K562 (cell line): ENCODE results near the gene HOXB6. TPM values are rescaled to one million over a fixed set of nuclear protein-coding genes. Genes with fewer than 3 reads are reported as not detected.
A peak's percentile ranks its signal among the peaks of the same experiment; 100 is the strongest.

ENCODE experiments used
- ATAC-seq: fragments of 200-7000 bp; cut with Tn5 transposase; 3 replicates; pipeline ENCODE4 v1.9.1; 2020; ENCODE audit warnings: moderate library complexity
- BruUV-seq: library from RNA; stranded (reverse); fragments of 400-500 nt; replicated peaks from 2 replicates; lab custom pipeline; 2021; lab: Mats Ljungman, UMichigan
- CTCF ChIA-PET: fragments of 300-600 bp; formaldehyde crosslinking; extraction: SDS; loops from one replicate; lab custom pipeline; 2021; ENCODE audit warnings: low intra/inter-chr PET ratio; lab: Yijun Ruan, JAX
- POLR2A ChIA-PET: fragments of 300-600, 350-650 bp; sonication (Branson Sonifier 250); formaldehyde crosslinking; extraction: SDS; loops from one replicate; lab custom pipeline; 2021; ENCODE audit warnings: antibody characterized with exemption, inconsistent platforms; lab: Yijun Ruan, JAX
- DNase-seq, 4 experiments: peaks; one replicate each; pipeline versions ENCODE4 v3.0.0 to v3.0.0-alpha.2; 2011 to 2018; ENCODE audit warnings: low spot score in 3 of 4, mixed read lengths in 3 of 4; ENCODE audit errors: extremely low read depth in 1 of 4
- FAIRE-seq: peaks from 2 replicates; lab custom pipeline; 2011; peaks lifted over from hg19 to GRCh38; lab: Jason Lieb, UNC
- H2AFZ ChIP-seq: 2 replicates; pipeline ENCODE4 v1.6.0; 2011; ENCODE audit warnings: low read depth, low read length, control low read depth, inconsistent platforms
- H3K27ac ChIP-seq: fragments of 200-600 bp; 3 replicates; pipeline ENCODE4 v1.8.0; 2011; ENCODE audit warnings: low read depth, mild to moderate bottlenecking, control low read depth, inconsistent platforms, low read length, moderate library complexity, mixed read lengths; ENCODE audit errors: extremely low read depth
- H3K27me3 ChIP-seq, 2 experiments: fragments of 300-600 bp in 1 of 2; 2 replicates in 1 of 2; 3 replicates in 1 of 2; pipeline versions ENCODE4 v1.6.0 to v1.8.0; 2011; ENCODE audit warnings: inconsistent platforms in 2 of 2, low read length in 2 of 2, mild to moderate bottlenecking in 1 of 2, mixed read lengths in 1 of 2, moderate library complexity in 1 of 2; ENCODE audit not compliant: control insufficient read depth in 2 of 2, insufficient read depth in 2 of 2
- H3K36me3 ChIP-seq: fragments of 300-600 bp; 3 replicates; pipeline ENCODE4 v1.8.0; 2011; ENCODE audit warnings: mild to moderate bottlenecking, low read length, inconsistent platforms; ENCODE audit not compliant: control insufficient read depth, insufficient read depth
- H3K4me1 ChIP-seq, 2 experiments: fragments of 200-600 bp in 1 of 2; replicated peaks in 1 of 2; 2 replicates in 1 of 2; 3 replicates in 1 of 2; pipeline versions ENCODE4 v1.5.1 to v1.8.0; 2011; ENCODE audit warnings: inconsistent platforms in 2 of 2, low read length in 2 of 2, mild to moderate bottlenecking in 1 of 2, mixed read lengths in 1 of 2, moderate library complexity in 1 of 2; ENCODE audit not compliant: control insufficient read depth in 2 of 2, insufficient read depth in 2 of 2
- H3K4me2 ChIP-seq: 2 replicates; pipeline ENCODE4 v1.6.1; 2011; ENCODE audit warnings: low read length, control low read depth, inconsistent platforms, mixed read lengths; ENCODE audit not compliant: insufficient read depth
- H3K4me3 ChIP-seq: fragments of 200-600 bp; sonication (generic), shearing (Covaris generic); 2 replicates; pipeline ENCODE4 v1.5.1; 2016; ENCODE audit warnings: control low read depth, inconsistent platforms
- H3K79me2 ChIP-seq: fragments of 200-600 bp; 3 replicates; pipeline ENCODE4 v1.8.0; 2011; ENCODE audit warnings: low read length, inconsistent platforms; ENCODE audit not compliant: control insufficient read depth, insufficient read depth
- H3K9ac ChIP-seq, 2 experiments: 2 replicates each; pipeline versions ENCODE4 v1.6.0 to v1.6.1; 2011; ENCODE audit warnings: low read depth in 2 of 2, low read length in 2 of 2, control low read depth in 1 of 2, inconsistent platforms in 1 of 2, mild to moderate bottlenecking in 1 of 2, mixed read lengths in 1 of 2; ENCODE audit not compliant: insufficient read depth in 1 of 2
- H3K9me1 ChIP-seq: one replicate; pipeline ENCODE4 v1.6.0; 2011; ENCODE audit warnings: inconsistent platforms, mild to moderate bottlenecking, low read length, moderate library complexity; ENCODE audit not compliant: control insufficient read depth, insufficient read depth
- H3K9me3 ChIP-seq: replicated peaks from 2 replicates; pipeline ENCODE4 v1.5.1; 2011; ENCODE audit warnings: low read depth, low read length, inconsistent platforms; ENCODE audit not compliant: control insufficient read depth, insufficient read depth
- H4K20me1 ChIP-seq: replicated peaks from 2 replicates; pipeline ENCODE4 v1.6.1; 2011; ENCODE audit warnings: low read length, inconsistent platforms, mixed read lengths; ENCODE audit not compliant: control insufficient read depth, insufficient read depth
- DEAF1 ChIP-seq: fragments of 450-650 bp; formaldehyde crosslinking; IDR thresholded peaks from 2 replicates; pipeline ENCODE4 v1.4.0; 2020; ENCODE audit warnings: mild to moderate bottlenecking, moderate library complexity
- E2F4 ChIP-seq: sonication (generic); formaldehyde crosslinking; IDR thresholded peaks from 2 replicates; pipeline ENCODE4 v1.8.0; 2022; ENCODE audit warnings: mild to moderate bottlenecking, low read depth, missing genetic modification reagents
- ELK3 ChIP-seq: fragments of 450-650 bp; formaldehyde crosslinking; IDR thresholded peaks from 2 replicates; pipeline ENCODE4 v1.4.0; 2020; ENCODE audit warnings: mild to moderate bottlenecking
- HNRNPLL ChIP-seq: fragments of 200-400 bp; formaldehyde crosslinking; IDR thresholded peaks from 2 replicates; pipeline ENCODE4 v1.6.1; 2017; ENCODE audit warnings: low read length, low read depth, mild to moderate bottlenecking; ENCODE audit not compliant: poor library complexity, severe bottlenecking
- TCF15 ChIP-seq: fragments of 250-450 bp; sonication (Bioruptor Pico); IDR thresholded peaks from 2 replicates; pipeline ENCODE4 v1.8.0; 2022; ENCODE audit warnings: moderate library complexity, mild to moderate bottlenecking, inconsistent platforms
- ZBTB1 ChIP-seq: sonication (generic); formaldehyde crosslinking; IDR thresholded peaks from 2 replicates; pipeline ENCODE4 v1.8.1; 2023; ENCODE audit warnings: missing genetic modification reagents, low read depth, mild to moderate bottlenecking, borderline replicate concordance
- ZNF696 ChIP-seq: fragments of 250-450 bp; sonication (Bioruptor Pico); conservative IDR thresholded peaks from 2 replicates; pipeline ENCODE4 v1.4.0; 2020; ENCODE audit warnings: mild to moderate bottlenecking, moderate library complexity
- WGBS: fragments of 100-300 bp; shearing (Covaris generic); methylation state at CpG from one replicate; pipeline ENCODE4 v1.1.6; 2016; ENCODE audit warnings: low coverage, mixed read lengths; ENCODE audit not compliant: insufficient coverage; ENCODE audit errors: missing lambda C conversion rate; 5-methylcytosine and 5-hydroxymethylcytosine counted together
- in situ Hi-C: fragments of 300-500 bp; cut with MboI; formaldehyde crosslinking; loops from 4 replicates; pipeline ENCODE4 v1.15.0; 2018; ENCODE audit warnings: inconsistent platforms, mixed read lengths
- intact Hi-C: fragments of 100-400 bp; cut with micrococcal nuclease; formaldehyde crosslinking; loops from 2 replicates; pipeline ENCODE4 v1.14.2; 2022
- polyA plus RNA-seq, 8 experiments: library from polyadenylated mRNA; depleted of rRNA in 4 of 8; stranded (reverse) in 5 of 8; unstranded in 3 of 8; fragments of >200 nt; fragmentation: Nextera tagmentation in 2 of 8; fragmentation: Illumina TruSeq in 1 of 8; extraction: Ambion mirVana in 2 of 8; extraction: Trizol in 1 of 8; gene quantifications; 2 replicates each; pipeline versions ENCODE4 v1.2.1 to v1.2.3, GENCODE V29; 2011 to 2014; ENCODE audit warnings: inconsistent platforms in 1 of 8, missing spikeins in 1 of 8
- total RNA-seq, 7 experiments: library from RNA; depleted of rRNA in 6 of 7; stranded (reverse); fragments of >200 nt in 6 of 7; fragmentation: Illumina TruSeq in 2 of 7; extraction: Trizol in 2 of 7; gene quantifications; 2 replicates each; pipeline versions ENCODE4 v1.2.1 to v1.2.3, GENCODE V29; 2011 to 2021; ENCODE audit warnings: low replicate concordance in 1 of 7

The HOXB6 gene
- total and polyA plus RNA-seq, 9 of the 15 experiments (the other 6 are each of a cell fraction or from before 2014, with no cell fraction given) = 1.2 to 14.8 (median 4.9) TPM

- TF ChIP-seq ELK3 (CRISPR knock-in tag) = no peak
- no peak for TF ChIP-seq TCF15
Observed at GRCh38 chr17:48567209-48567608, 37.6 kb downstream of the HOXB6 start (continued).

GRCh38 chr17:48566717-48567116, 38.1 kb downstream of the HOXB6 start:
- Histone ChIP-seq H4K20me1 (no peaks in the 10 kb centered on the region; the same call in 1 of the 2 replicates), H3K9me1 (peaks cover 6% of the 10 kb centered on the region), H2AFZ (no peak overlapping the region), H3K4me3 (no peak overlapping the region), H3K4me1 (peaks cover 25 to 30% of the 10 kb centered on the region in 2 experiments), H3K9ac (peak overlapping the region in 1 of 2 experiments; percentile 54; a peak in 1 of 4 replicates), H3K27ac (no peak overlapping the region), H3K79me2 (peaks cover 59% of the 10 kb centered on the region), H3K36me3 (peaks cover 95% of the 10 kb centered on the region; the same call in 2 of the 3 replicates), H3K4me2 (no peak overlapping the region), H3K9me3 (no peaks in the 10 kb centered on the region), H3K27me3 (no peaks in the 10 kb centered on the region)
- in situ Hi-C loops = no loop called here
- 67% methylated on average over 2 of the region's 2 CpGs for WGBS
- no TSS peak for BruUV-seq
- POLR2A ChIA-PET = interaction anchor here (0.6 to 3.9 kb wide), 2 partner anchors 10 to 1222 kb away, joined by 3 to 21 read pairs; no protein-coding TSS in a partner anchor
- CTCF ChIA-PET = no interaction called here
- ATAC-seq (no peak), FAIRE-seq (no peak), DNase-seq (no peak)
- intact Hi-C loops = no loop called here
- TF ChIP-seq E2F4 (CRISPR knock-in tag) = no peak
- TF ChIP-seq DEAF1 (CRISPR knock-in tag) = no peak
- no peak for TF ChIP-seq ZNF696
- TF ChIP-seq ZBTB1 (CRISPR knock-in tag) = no peak
- TF ChIP-seq HNRNPLL = no peak
